Lung microvascular endothelial cell (primary cell): Measurements from ENCODE around the gene KCNG3. TPM values are rescaled to one million over a fixed set of nuclear protein-coding genes. Genes with fewer than 3 reads are reported as not detected.
"Not testable (repeated sequence)": the region's sequence is repeated elsewhere in the genome, so short reads cannot be mapped to it uniquely, and the experiment has no call there.

Experiments used
- DNase-seq, 2 donors: peaks; one replicate each; pipeline versions ENCODE4 v3.0.0 to v3.0.0-alpha.2; 2010; ENCODE audit warnings: low read depth in 2 of 2
- total RNA-seq: library from RNA; depleted of rRNA; stranded (reverse); fragments of >200 nt; gene quantifications from 2 replicates; pipeline ENCODE4 v1.2.1, GENCODE V29; 2014

KCNG3 gene
- total RNA-seq, 1 donor from 2014 or later = not detected

- no peak for DNase-seq
These were observed 63.6 kb downstream of the KCNG3 start for GRCh38 chr2:42430188-42430587.

DNA sequence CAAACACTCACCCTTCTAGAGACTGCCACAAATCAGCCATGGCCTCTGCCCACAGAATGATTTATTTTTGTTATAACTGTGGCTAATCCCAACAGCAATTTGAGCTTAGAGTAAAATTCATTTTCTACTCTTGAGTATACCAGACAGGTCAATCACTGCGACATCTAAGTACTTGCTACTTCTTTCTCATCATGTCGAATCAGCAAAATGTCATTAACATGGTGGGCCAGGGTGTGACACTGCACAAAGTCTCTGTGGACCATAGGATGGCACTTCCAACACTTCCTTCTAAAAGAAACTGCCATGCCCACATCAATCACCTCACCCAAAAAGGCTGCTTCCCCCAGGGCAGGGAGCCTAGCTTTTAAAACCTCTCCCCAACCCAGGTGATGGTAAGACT lies 64.4 kb downstream of the KCNG3 start:
- DNase-seq = no peak

GRCh38 chr2:42425697-42426096 lies 68.1 kb downstream of the KCNG3 start:
- DNase-seq = no peak

DNA sequence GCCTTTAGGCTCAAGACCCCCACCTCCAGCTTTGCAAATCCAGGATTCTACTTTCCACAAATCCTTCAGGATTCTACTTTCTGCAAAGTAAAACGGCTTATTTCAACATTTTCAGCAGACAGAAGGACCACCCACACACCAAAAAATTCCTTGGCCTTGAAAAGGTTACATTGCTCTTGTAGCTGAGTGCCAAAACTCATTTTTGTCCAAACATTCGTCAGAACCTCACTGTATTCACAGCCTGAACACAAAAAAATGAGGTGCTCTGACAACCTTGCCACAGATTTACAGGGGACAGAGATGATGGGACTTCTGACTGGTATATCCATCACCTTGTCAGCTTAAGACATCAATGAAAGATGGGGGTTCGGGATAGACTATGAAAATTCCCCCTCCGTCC lies 69.7 kb downstream of the KCNG3 start:
- no peak for DNase-seq

- peak in 1 of 2 donors; percentile 7 for DNase-seq
These were observed 72.1 kb downstream of the KCNG3 start for GRCh38 chr2:42421601-42422239.

DNA sequence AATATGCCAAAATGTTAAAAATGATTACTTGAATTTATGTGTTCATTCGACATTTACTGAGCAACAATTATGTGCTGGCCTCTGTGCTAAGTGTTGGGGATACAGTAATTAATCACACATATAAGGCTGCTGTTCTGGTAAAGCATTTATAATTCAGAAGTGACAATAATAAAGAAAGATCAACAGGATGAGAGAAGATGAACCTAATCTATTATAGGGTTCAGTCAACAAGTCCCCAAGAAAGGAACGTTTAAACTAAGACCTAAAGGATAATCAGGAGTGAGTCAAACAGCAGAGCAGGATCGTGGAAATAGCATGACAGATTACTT lies 72.7 kb downstream of the KCNG3 start:
- DNase-seq = no peak

DNA sequence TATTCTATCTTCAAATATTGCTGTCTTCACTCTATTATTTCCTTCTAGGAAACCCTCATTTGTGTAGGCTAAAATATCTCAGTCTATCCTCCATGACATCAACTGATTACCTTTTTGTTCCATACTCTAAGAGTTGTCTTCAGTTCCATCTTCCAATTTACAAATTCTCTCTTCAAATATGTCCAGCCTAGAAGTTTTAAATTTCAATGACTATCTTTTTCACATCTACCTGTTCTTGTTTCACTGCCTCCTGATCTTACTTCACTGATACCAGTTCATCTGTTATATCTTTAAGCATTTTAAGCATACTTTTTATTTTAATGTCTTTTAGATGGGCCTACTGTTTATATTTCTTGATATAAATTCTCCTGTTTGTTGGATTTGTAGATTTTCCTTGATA lies 79.1 kb downstream of the KCNG3 start:
- no peak for DNase-seq

DNA sequence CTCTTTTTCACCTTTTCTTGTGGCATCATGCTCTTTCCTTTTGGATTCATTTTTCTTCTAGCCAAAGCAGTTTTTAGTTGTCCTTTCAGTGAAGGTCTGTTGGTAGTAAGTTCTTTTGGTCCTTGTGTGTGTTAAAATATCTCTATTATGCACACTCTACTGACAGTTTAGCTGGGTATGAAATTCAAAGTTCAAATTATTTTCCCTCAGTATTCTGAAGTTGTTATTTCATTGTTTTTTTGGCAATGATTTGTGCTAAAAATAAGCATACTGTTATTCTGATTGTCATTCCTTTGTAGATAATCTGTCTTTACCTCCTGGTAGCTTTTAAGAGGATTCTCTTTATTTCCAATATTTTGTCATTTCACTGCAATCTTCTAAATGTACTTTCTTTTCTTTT lies 79.6 kb downstream of the KCNG3 start:
- DNase-seq = no peak

GRCh38 chr2:42410742-42411514 lies 82.9 kb downstream of the KCNG3 start:
- no peak for DNase-seq

GRCh38 chr2:42408009-42408408 lies 85.8 kb downstream of the KCNG3 start:
- no peak for DNase-seq

- no peak for DNase-seq
These were observed 86.3 kb downstream of the KCNG3 start for GRCh38 chr2:42407476-42407875.

- DNase-seq = no peak
These were observed 89.1 kb downstream of the KCNG3 start for GRCh38 chr2:42404676-42405075.

- DNase-seq = no peak
These were observed 92.0 kb downstream of the KCNG3 start for GRCh38 chr2:42401773-42402172.

DNA sequence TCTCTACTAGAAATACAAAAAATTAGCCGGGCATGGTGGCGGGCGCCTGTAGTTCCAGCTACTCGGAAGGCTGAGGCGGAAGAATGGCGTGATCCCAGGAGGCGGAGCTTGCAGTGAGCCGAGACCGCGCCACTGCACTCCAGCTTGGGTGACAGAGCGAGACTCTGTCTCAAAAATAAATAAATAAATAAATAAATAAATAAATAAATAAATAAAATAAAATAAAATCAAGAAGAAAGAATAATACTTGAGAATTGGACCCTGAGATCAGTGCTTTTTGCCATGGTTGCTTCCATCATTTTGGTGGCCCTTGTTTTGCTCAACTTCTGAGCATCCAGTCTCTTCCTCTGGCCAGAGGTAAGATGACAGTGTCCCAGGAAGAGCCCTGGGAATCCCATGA lies 95.7 kb downstream of the KCNG3 start:
- DNase-seq = not testable (repeated sequence)

- not testable (repeated sequence) for DNase-seq
These were observed 100.5 kb downstream of the KCNG3 start for GRCh38 chr2:42393320-42393719.

GRCh38 chr2:42392191-42392590 lies 101.6 kb downstream of the KCNG3 start:
- no peak for DNase-seq

Other genes starting within 250 kb of the KCNG3 start
- 128 and 133 TPM in 2 replicates for gene COX7A2L, start 132.8 kb downstream of the KCNG3 start, total RNA-seq
- gene MTA3, start 74.7 kb upstream of the KCNG3 start, total RNA-seq = 14.2 and 15.5 TPM in 2 replicates